HepG2 (cell line): ENCODE data around the gene KHNYN. TPM values are rescaled to one million over a fixed set of nuclear protein-coding genes. Genes with fewer than 3 reads are reported as not detected.

Source experiments
- ATRX ChIP-seq: sonication (generic); formaldehyde crosslinking; IDR thresholded peaks from 2 replicates; pipeline ENCODE4 v1.4.0; 2020; ENCODE audit warnings: missing genetic modification reagents, borderline replicate concordance
- BCL3 ChIP-seq: sonication (generic); formaldehyde crosslinking; IDR thresholded peaks from 2 replicates; pipeline ENCODE4 v1.5.1; 2020; ENCODE audit warnings: mild to moderate bottlenecking, missing genetic modification reagents, moderate library complexity
- GATAD1 ChIP-seq: IDR thresholded peaks from 2 replicates; pipeline ENCODE4 v1.6.1; 2016; ENCODE audit warnings: missing genetic modification reagents, missing compliant biosample characterization
- HNF4G ChIP-seq, 2 experiments: sonication (generic) in 1 of 2; formaldehyde crosslinking in 1 of 2; IDR thresholded peaks; 2 replicates each; pipeline versions ENCODE4 v1.4.0 to v1.6.1; 2011 to 2020; ENCODE audit warnings: borderline replicate concordance in 2 of 2, low read depth in 2 of 2, mild to moderate bottlenecking in 2 of 2, low read length in 1 of 2, missing genetic modification reagents in 1 of 2, moderate library complexity in 1 of 2
- HNRNPK ChIP-seq: fragments of 200-400 bp; formaldehyde crosslinking; IDR thresholded peaks from 2 replicates; pipeline ENCODE4 v1.6.1; 2018; ENCODE audit warnings: low read length, low read depth, moderate library complexity, mild to moderate bottlenecking; ENCODE audit not compliant: poor library complexity, severe bottlenecking
- KAT7 ChIP-seq: IDR thresholded peaks from 2 replicates; pipeline ENCODE4 v1.6.1; 2018; ENCODE audit warnings: borderline replicate concordance, missing compliant biosample characterization
- NR2F1 ChIP-seq, 2 experiments: fragments of 450-650 bp in 1 of 2; formaldehyde crosslinking in 1 of 2; IDR thresholded peaks; 2 replicates each; pipeline versions ENCODE4 v1.5.0 to v1.6.1; 2016 to 2020; ENCODE audit warnings: mild to moderate bottlenecking in 1 of 2, missing compliant biosample characterization in 1 of 2, missing genetic modification reagents in 1 of 2, moderate library complexity in 1 of 2
- RAD21 ChIP-seq: fragments of 450-650 bp; formaldehyde crosslinking; IDR thresholded peaks from 2 replicates; pipeline ENCODE4 v1.5.0; 2020; ENCODE audit warnings: mild to moderate bottlenecking
- RBFOX2 ChIP-seq: fragments of 200-400 bp; formaldehyde crosslinking; IDR thresholded peaks from 2 replicates; pipeline ENCODE4 v1.6.1; 2017; ENCODE audit warnings: low read depth, mild to moderate bottlenecking, low read length
- SCMH1 ChIP-seq: sonication (generic); formaldehyde crosslinking; IDR thresholded peaks from 2 replicates; pipeline ENCODE4 v1.9.0; 2021; ENCODE audit warnings: missing genetic modification reagents, mild to moderate bottlenecking, borderline replicate concordance
- SP5 ChIP-seq: IDR thresholded peaks from 2 replicates; pipeline ENCODE4 v1.6.1; 2016; ENCODE audit warnings: low read depth, borderline replicate concordance
- SUZ12 ChIP-seq: fragments of 150-350 bp; IDR thresholded peaks from 2 replicates; pipeline ENCODE4 v1.6.1; 2014; ENCODE audit warnings: low read depth, low read length
- TBP ChIP-seq: sonication (generic); formaldehyde crosslinking; IDR thresholded peaks from 2 replicates; pipeline ENCODE4 v1.5.0; 2020; ENCODE audit warnings: missing genetic modification reagents
- THRA ChIP-seq: sonication (generic); formaldehyde crosslinking; IDR thresholded peaks from 2 replicates; pipeline ENCODE4 v1.4.0; 2020; ENCODE audit warnings: missing genetic modification reagents, borderline replicate concordance
- ZNF12 ChIP-seq: sonication (generic); formaldehyde crosslinking; IDR thresholded peaks from 2 replicates; pipeline ENCODE4 v1.5.0; 2020; ENCODE audit warnings: missing genetic modification reagents
- ZNF3 ChIP-seq: IDR thresholded peaks from 2 replicates; pipeline ENCODE4 v1.7.0; 2017; ENCODE audit warnings: inconsistent platforms
- ZNF556 ChIP-seq: sonication (generic); formaldehyde crosslinking; IDR thresholded peaks from 2 replicates; pipeline ENCODE4 v1.4.0; 2020; ENCODE audit warnings: mild to moderate bottlenecking, missing genetic modification reagents, borderline replicate concordance
- ZNF790 ChIP-seq: sonication (generic); formaldehyde crosslinking; IDR thresholded peaks from 2 replicates; pipeline ENCODE4 v1.8.0; 2022; ENCODE audit warnings: missing genetic modification reagents, mild to moderate bottlenecking, borderline replicate concordance
- polyA plus RNA-seq, 8 experiments: library from polyadenylated mRNA; depleted of rRNA in 3 of 8; stranded (reverse) in 7 of 8; unstranded in 1 of 8; fragments of >200 nt; fragmentation: Illumina TruSeq in 4 of 8; extraction: Trizol in 4 of 8; gene quantifications; 2 replicates each; pipeline versions ENCODE4 v1.2.1 to v1.2.3, GENCODE V29; 2011 to 2016; ENCODE audit warnings: low read depth in 4 of 8, missing spikeins in 1 of 8, mixed read lengths in 1 of 8; ENCODE audit not compliant: insufficient read depth in 1 of 8
- total RNA-seq, 5 experiments: library from RNA; depleted of rRNA; stranded (reverse); fragments of >200 nt; fragmentation: Illumina TruSeq; extraction: Trizol; gene quantifications; 2 replicates each; pipeline ENCODE4 v1.2.3, GENCODE V29; 2016; ENCODE audit warnings: low read depth in 1 of 5
- TF ChIP-seq, protein P1 (sequence below): sonication (generic); formaldehyde crosslinking; IDR thresholded peaks from 2 replicates; pipeline ENCODE4 v1.5.0; 2020; ENCODE audit warnings: missing genetic modification reagents
- TF ChIP-seq, protein P2 (sequence below): sonication (generic); formaldehyde crosslinking; IDR thresholded peaks from 2 replicates; pipeline ENCODE4 v1.5.0; 2020; ENCODE audit warnings: mild to moderate bottlenecking, low read depth, missing genetic modification reagents, borderline replicate concordance
- TF ChIP-seq, protein P3 (sequence below): IDR thresholded peaks from 2 replicates; pipeline ENCODE4 v1.4.0; 2020; ENCODE audit warnings: mild to moderate bottlenecking, missing genetic modification reagents

KHNYN gene
- total and polyA plus RNA-seq, 2 of the 13 experiments (the other 11 are each of a cell fraction or from before 2014, with no cell fraction given): 52.8 to 75.7 TPM

DNA sequence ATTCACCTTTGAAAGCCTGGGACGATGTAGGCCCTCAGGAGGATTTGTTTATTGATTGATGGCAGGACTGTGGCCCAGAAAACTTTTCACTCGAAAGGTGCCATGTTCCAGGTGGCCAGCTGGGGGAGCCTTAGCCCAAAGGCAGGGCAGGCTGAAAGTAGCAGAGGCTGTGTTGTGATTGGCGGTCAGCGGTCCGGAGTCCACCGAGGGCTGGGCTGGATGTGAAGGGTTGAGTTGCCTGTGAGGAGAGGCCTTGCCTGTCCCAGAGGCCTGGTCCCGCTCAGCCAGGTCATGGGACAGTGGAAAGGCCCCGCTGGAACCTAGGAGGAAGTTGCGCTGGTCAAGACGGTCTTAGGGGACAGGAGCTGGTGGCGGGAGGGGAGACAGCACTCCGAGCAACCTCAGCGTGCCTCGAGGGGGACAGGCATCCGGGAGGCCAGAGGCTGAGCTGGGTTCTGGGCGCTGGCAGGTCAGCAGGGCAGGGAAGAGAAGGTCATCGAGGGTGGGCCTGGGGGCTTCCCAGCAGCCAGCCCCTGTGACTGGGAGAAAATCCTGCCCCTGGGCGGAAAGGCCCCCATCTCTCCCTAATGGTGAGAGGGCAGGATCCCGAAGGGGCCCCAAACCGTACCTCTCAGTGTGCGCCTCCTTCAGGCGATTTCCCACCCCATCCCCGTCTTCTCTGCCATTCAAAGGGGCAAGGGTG is 52.0 kb downstream of the KHNYN start (continued):
- TF ChIP-seq SP5 (peak; percentile 36; the same call in 1 of the 2 replicates), ZNF556 (CRISPR knock-in tag) (peak; percentile 98), ZNF12 (0 out of 2 replicates have a peak, but pooled peaks have one; percentile 67), THRA (peak; percentile 89), RAD21 (CRISPR knock-in tag) (peak; percentile 96), HNF4G (IDR thresholded peaks at IDR 0.05; ENCODE audit: borderline replicate concordance, low read depth, low read length) (peak; percentile 91), HNF4G (CRISPR knock-in tag; IDR thresholded peaks at IDR 0.05; ENCODE audit: borderline replicate concordance, low read depth) (peak; percentile 95; the same call in 1 of the 2 replicates), ZNF790 (CRISPR knock-in tag) (no peak), TBP (CRISPR knock-in tag) (no peak; the same call in 1 of the 2 replicates), KAT7 (CRISPR knock-in tag) (no peak; the same call in 1 of the 2 replicates), ATRX (no peak), RBFOX2 (peak; percentile 43; the same call in 1 of the 2 replicates), GATAD1 (CRISPR knock-in tag) (peak; percentile 75), BCL3 (CRISPR knock-in tag) (peak; percentile 95), NR2F1 (CRISPR knock-in tag; IDR thresholded peaks at IDR 0.05) (peak in 1 of 2 experiments; percentile 40; a peak in 2 of 4 replicates), SUZ12 (0 out of 2 replicates have a peak, but pooled peaks have one; percentile 28), ZNF3 (no peak), HNRNPK (no peak), SCMH1 (CRISPR knock-in tag) (no peak)
- TF ChIP-seq, protein P1, sequence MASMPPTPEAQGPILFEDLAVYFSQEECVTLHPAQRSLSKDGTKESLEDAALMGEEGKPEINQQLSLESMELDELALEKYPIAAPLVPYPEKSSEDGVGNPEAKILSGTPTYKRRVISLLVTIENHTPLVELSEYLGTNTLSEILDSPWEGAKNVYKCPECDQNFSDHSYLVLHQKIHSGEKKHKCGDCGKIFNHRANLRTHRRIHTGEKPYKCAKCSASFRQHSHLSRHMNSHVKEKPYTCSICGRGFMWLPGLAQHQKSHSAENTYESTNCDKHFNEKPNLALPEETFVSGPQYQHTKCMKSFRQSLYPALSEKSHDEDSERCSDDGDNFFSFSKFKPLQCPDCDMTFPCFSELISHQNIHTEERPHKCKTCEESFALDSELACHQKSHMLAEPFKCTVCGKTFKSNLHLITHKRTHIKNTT (CRISPR knock-in tag): no peak
- TF ChIP-seq, protein P2, sequence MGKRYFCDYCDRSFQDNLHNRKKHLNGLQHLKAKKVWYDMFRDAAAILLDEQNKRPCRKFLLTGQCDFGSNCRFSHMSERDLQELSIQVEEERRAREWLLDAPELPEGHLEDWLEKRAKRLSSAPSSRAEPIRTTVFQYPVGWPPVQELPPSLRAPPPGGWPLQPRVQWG (CRISPR knock-in tag): no peak
- TF ChIP-seq, protein P3, sequence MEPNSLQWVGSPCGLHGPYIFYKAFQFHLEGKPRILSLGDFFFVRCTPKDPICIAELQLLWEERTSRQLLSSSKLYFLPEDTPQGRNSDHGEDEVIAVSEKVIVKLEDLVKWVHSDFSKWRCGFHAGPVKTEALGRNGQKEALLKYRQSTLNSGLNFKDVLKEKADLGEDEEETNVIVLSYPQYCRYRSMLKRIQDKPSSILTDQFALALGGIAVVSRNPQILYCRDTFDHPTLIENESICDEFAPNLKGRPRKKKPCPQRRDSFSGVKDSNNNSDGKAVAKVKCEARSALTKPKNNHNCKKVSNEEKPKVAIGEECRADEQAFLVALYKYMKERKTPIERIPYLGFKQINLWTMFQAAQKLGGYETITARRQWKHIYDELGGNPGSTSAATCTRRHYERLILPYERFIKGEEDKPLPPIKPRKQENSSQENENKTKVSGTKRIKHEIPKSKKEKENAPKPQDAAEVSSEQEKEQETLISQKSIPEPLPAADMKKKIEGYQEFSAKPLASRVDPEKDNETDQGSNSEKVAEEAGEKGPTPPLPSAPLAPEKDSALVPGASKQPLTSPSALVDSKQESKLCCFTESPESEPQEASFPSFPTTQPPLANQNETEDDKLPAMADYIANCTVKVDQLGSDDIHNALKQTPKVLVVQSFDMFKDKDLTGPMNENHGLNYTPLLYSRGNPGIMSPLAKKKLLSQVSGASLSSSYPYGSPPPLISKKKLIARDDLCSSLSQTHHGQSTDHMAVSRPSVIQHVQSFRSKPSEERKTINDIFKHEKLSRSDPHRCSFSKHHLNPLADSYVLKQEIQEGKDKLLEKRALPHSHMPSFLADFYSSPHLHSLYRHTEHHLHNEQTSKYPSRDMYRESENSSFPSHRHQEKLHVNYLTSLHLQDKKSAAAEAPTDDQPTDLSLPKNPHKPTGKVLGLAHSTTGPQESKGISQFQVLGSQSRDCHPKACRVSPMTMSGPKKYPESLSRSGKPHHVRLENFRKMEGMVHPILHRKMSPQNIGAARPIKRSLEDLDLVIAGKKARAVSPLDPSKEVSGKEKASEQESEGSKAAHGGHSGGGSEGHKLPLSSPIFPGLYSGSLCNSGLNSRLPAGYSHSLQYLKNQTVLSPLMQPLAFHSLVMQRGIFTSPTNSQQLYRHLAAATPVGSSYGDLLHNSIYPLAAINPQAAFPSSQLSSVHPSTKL: peak; percentile 83
